ENCODE data around the gene WEE2. TPM values are rescaled to one million over a fixed set of nuclear protein-coding genes. Genes with fewer than 3 reads are reported as not detected.

WEE2 gene
- total RNA-seq, 1 experiment from 2014 or later = not detected

- TF ChIP-seq POLR2AphosphoS5 (IDR thresholded peaks at IDR 0.05; ENCODE audit: low read depth, low read length) = no peak
- no peak for TF ChIP-seq ATF3 (IDR thresholded peaks at IDR 0.05)
- no peak for TF ChIP-seq ELF1 (IDR thresholded peaks at IDR 0.05; ENCODE audit: borderline replicate concordance, low read depth)
- no peak for TF ChIP-seq POLR2A (IDR thresholded peaks at IDR 0.05; ENCODE audit: borderline replicate concordance, extremely low read depth, insufficient read depth, insufficient read length)
- TF ChIP-seq EZH2 (IDR thresholded peaks at IDR 0.05) = no peak
Measured at GRCh38 chr7:141673346-141673745, 34.8 kb upstream of the WEE2 start (continued).

GRCh38 chr7:141674171-141674671 is 33.9 kb upstream of the WEE2 start:
- no peak overlapping the region for H3K9ac ChIP-seq (ENCODE audit: low read length)
- POLR2A ChIA-PET = no interaction called here
- CTCF ChIA-PET = no interaction called here

More at GRCh38 chr7:141674171-141674671, 33.9 kb upstream of the WEE2 start:
- intact Hi-C loops (cut with micrococcal nuclease) = no loop called here
- BruUV-seq (replicated peaks) = no TSS peak
- no peaks in the 10 kb centered on the region for H3K79me2 ChIP-seq (ENCODE audit: insufficient read depth, low read length)
- no peak overlapping the region for H2AFZ ChIP-seq (ENCODE audit: low read depth, low read length, poor library complexity, severe bottlenecking)
- DNase-seq (ENCODE audit: low read depth, low spot score) (no peak), ATAC-seq (no peak)
- no peak overlapping the region for H3K4me3 ChIP-seq (replicated peaks in 1 of 2; ENCODE audit: low read depth in 1 of 2, low read length in 2 of 2)
- H4K20me1 ChIP-seq (ENCODE audit: insufficient read depth) = no peaks in the 10 kb centered on the region
- H3K4me2 ChIP-seq (ENCODE audit: low read length) = no peak overlapping the region
- no peaks in the 10 kb centered on the region for H3K4me1 ChIP-seq (ENCODE audit: control insufficient read depth in 1 of 2, insufficient read depth in 2 of 2, low read length in 2 of 2)
- no peaks in the 10 kb centered on the region for H3K27me3 ChIP-seq (ENCODE audit: insufficient read depth, low read length)
- 0 out of 4 replicates have a peak, but pooled peaks cover 0 to 3% of the 10 kb centered on the region in 2 experiments for H3K36me3 ChIP-seq (ENCODE audit: control insufficient read depth in 1 of 2, insufficient read depth in 2 of 2, low read length in 2 of 2)
- H3K27ac ChIP-seq (ENCODE audit: low read depth, low read length) = no peak overlapping the region
- H3K9me2 ChIP-seq (ENCODE audit: insufficient read depth) = no peaks in the 10 kb centered on the region
- TF ChIP-seq ELF1 (IDR thresholded peaks at IDR 0.05; ENCODE audit: borderline replicate concordance, low read depth) = no peak
- TF ChIP-seq SRF (IDR thresholded peaks at IDR 0.05; ENCODE audit: low read depth) = no peak
- no peak for TF ChIP-seq ZBTB33 (IDR thresholded peaks at IDR 0.05; ENCODE audit: extremely low read depth, insufficient replicate concordance, low read length)
- TF ChIP-seq REST (IDR thresholded peaks at IDR 0.05; ENCODE audit: low read depth) = no peak
- TF ChIP-seq TCF7L2 (IDR thresholded peaks at IDR 0.05; ENCODE audit: borderline replicate concordance, extremely low read depth, insufficient read depth, insufficient read length) = no peak
- no peak for TF ChIP-seq SIN3A (IDR thresholded peaks at IDR 0.05; ENCODE audit: low read depth)
- TF ChIP-seq EZH2 (IDR thresholded peaks at IDR 0.05) = no peak
- TF ChIP-seq FOSL1 (IDR thresholded peaks at IDR 0.05; ENCODE audit: low read depth) = no peak
- no peak for TF ChIP-seq MAX (IDR thresholded peaks at IDR 0.05)
- no peak for TF ChIP-seq POLR2AphosphoS5 (IDR thresholded peaks at IDR 0.05; ENCODE audit: low read depth, low read length)
- TF ChIP-seq EGR1 (IDR thresholded peaks at IDR 0.05; ENCODE audit: low read depth) = no peak
- TF ChIP-seq EZH2phosphoT487 (IDR thresholded peaks at IDR 0.05; ENCODE audit: borderline replicate concordance) = no peak
- TF ChIP-seq CTCF (IDR thresholded peaks at IDR 0.05 in 2 of 3, conservative IDR thresholded peaks at IDR 0.05 in 1 of 3; ENCODE audit: borderline replicate concordance in 1 of 3, insufficient read depth in 1 of 3, low read depth in 2 of 3, low read length in 2 of 3) = no peak
- no peak for TF ChIP-seq POLR2A (IDR thresholded peaks at IDR 0.05; ENCODE audit: borderline replicate concordance, extremely low read depth, insufficient read depth, insufficient read length)
- no peak for TF ChIP-seq CEBPB (IDR thresholded peaks at IDR 0.05; ENCODE audit: low read depth)
- H3K9me3 ChIP-seq (ENCODE audit: control insufficient read depth in 1 of 2, insufficient read depth in 1 of 2, low read depth in 1 of 2, low read length in 2 of 2) = no peaks in the 10 kb centered on the region
- RAD21 ChIA-PET (ENCODE audit: low non-redundant PET in 1 of 2, low total read pairs in 2 of 2, uncharacterized antibody in 2 of 2, unreplicated experiment in 2 of 2) = no interaction called here
